ENCODE measurements around the gene KAT2A. TPM values are rescaled to one million over a fixed set of nuclear protein-coding genes. Genes with fewer than 3 reads are reported as not detected.

KAT2A gene
- total RNA-seq, 1 experiment from 2014 or later = 41.2 TPM

- TF ChIP-seq ZNF274 (IDR thresholded peaks at IDR 0.05; ENCODE audit: low read depth, low read length) = no peak
Observed at GRCh38 chr17:42160531-42160910, 39.4 kb upstream of the KAT2A start (continued).

GRCh38 chr17:42159796-42160530 is 38.8 kb upstream of the KAT2A start:
- H3K4me1 ChIP-seq (ENCODE audit: control insufficient read depth in 1 of 2, insufficient read depth in 2 of 2, low read length in 2 of 2) = peaks cover 0 to 6% of the 10 kb centered on the region in 2 experiments; a peak in 1 of 4 replicates
- DNase-seq (ENCODE audit: low read depth, low spot score) = no peak
- CTCF ChIA-PET = interaction anchor here (1.0 kb wide), 1 partner anchor 22 kb away, joined by 3 read pairs; no protein-coding TSS in a partner anchor
- RAD21 ChIA-PET (ENCODE audit: low non-redundant PET in 1 of 2, low total read pairs in 2 of 2, uncharacterized antibody in 2 of 2, unreplicated experiment in 2 of 2) = no interaction called here
- H3K27me3 ChIP-seq (ENCODE audit: insufficient read depth, low read length) = no peaks in the 10 kb centered on the region
- H4K20me1 ChIP-seq (ENCODE audit: insufficient read depth) = no peaks in the 10 kb centered on the region
- H3K27ac ChIP-seq (ENCODE audit: low read depth, low read length) = no peak overlapping the region
- no peak for ATAC-seq
- no peak overlapping the region for H3K4me3 ChIP-seq (replicated peaks in 1 of 2; ENCODE audit: low read depth in 1 of 2, low read length in 2 of 2)
- H3K9me3 ChIP-seq (ENCODE audit: control insufficient read depth in 1 of 2, insufficient read depth in 1 of 2, low read depth in 1 of 2, low read length in 2 of 2) = no peaks in the 10 kb centered on the region
- no peak overlapping the region for H3K9ac ChIP-seq (ENCODE audit: low read length)
- H2AFZ ChIP-seq (ENCODE audit: low read depth, low read length, poor library complexity, severe bottlenecking) = no peak overlapping the region
- no peaks in the 10 kb centered on the region for H3K9me2 ChIP-seq (ENCODE audit: insufficient read depth)
- no peaks in the 10 kb centered on the region for H3K79me2 ChIP-seq (ENCODE audit: insufficient read depth, low read length)
- intact Hi-C loops (cut with micrococcal nuclease) = no loop called here
- TF ChIP-seq TCF7L2 (IDR thresholded peaks at IDR 0.05; ENCODE audit: borderline replicate concordance, extremely low read depth, insufficient read depth, insufficient read length) (no peak), MAX (IDR thresholded peaks at IDR 0.05) (no peak), ATF3 (IDR thresholded peaks at IDR 0.05) (no peak), SRF (IDR thresholded peaks at IDR 0.05; ENCODE audit: low read depth) (no peak), FOSL1 (IDR thresholded peaks at IDR 0.05; ENCODE audit: low read depth) (no peak), JUND (IDR thresholded peaks at IDR 0.05) (no peak), REST (IDR thresholded peaks at IDR 0.05; ENCODE audit: low read depth) (no peak), SP1 (IDR thresholded peaks at IDR 0.05; ENCODE audit: low read depth) (no peak), CTCF (IDR thresholded peaks at IDR 0.05 in 2 of 3, conservative IDR thresholded peaks at IDR 0.05 in 1 of 3; ENCODE audit: borderline replicate concordance in 1 of 3, insufficient read depth in 1 of 3, low read depth in 2 of 3, low read length in 2 of 3) (no peak), CBX3 (IDR thresholded peaks at IDR 0.05; ENCODE audit: low read depth) (no peak), POLR2A (IDR thresholded peaks at IDR 0.05; ENCODE audit: borderline replicate concordance, extremely low read depth, insufficient read depth, insufficient read length) (no peak), EGR1 (IDR thresholded peaks at IDR 0.05; ENCODE audit: low read depth) (no peak), EZH2phosphoT487 (IDR thresholded peaks at IDR 0.05; ENCODE audit: borderline replicate concordance) (no peak), EZH2 (IDR thresholded peaks at IDR 0.05) (no peak)
- H3K36me3 ChIP-seq (ENCODE audit: control insufficient read depth in 1 of 2, insufficient read depth in 2 of 2, low read length in 2 of 2) = no peaks in the 10 kb centered on the region
- H3K4me2 ChIP-seq (ENCODE audit: low read length) = no peak overlapping the region
- POLR2A ChIA-PET = no interaction called here
- no TSS peak for BruUV-seq (replicated peaks)
